Amniotic stem cell (primary cell): Measurements from ENCODE around the gene HOPX.
"Not testable (repeated sequence)": the region's sequence is repeated elsewhere in the genome, so short reads cannot be mapped to it uniquely, and the experiment has no call there.

ENCODE experiments used
- DNase-seq: peaks from one replicate; lab custom pipeline; 2025; lab: John Stamatoyannopoulos, UW

Gene HOPX

GRCh38 chr4:56626963-56627362, 54.1 kb downstream of the HOPX start:
- no peak for DNase-seq

DNA sequence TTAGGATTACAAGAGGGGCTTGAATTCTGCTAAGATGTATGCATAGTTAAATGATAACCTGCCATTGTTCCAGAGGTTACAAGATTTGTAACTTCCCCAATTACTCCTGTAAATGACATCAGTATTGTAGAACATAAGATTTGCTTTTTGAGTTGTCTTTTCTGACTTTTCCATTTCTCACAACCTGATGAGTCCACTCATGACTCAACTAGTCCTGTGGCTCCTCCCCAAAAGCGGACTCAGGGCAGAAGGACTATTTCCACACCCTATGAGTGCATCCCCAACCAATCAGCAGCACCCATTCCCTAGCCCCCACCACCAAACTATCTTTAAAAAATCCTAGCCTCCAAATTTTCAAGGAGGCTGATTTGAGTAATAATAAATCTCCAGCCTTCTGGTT, 54.7 kb downstream of the HOPX start:
- no peak for DNase-seq

DNA sequence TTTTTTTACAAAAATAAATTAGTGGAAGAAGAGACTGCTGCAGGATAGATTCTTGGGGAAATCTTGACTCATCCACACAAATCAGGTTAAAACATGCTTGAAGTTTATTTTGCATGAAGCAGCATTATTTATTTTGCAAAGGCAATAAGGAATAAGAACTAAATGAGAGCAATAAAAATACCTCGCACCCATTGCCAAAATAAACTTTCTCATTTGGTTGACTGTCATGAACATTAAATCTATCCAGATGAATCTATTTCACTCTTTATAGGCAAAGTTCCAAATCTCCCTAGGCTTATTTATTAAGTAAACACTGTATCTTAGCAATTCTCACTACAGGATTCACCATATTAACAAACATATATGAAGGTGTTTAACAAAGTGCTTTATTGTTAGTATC, 58.9 kb downstream of the HOPX start:
- DNase-seq: no peak

DNA sequence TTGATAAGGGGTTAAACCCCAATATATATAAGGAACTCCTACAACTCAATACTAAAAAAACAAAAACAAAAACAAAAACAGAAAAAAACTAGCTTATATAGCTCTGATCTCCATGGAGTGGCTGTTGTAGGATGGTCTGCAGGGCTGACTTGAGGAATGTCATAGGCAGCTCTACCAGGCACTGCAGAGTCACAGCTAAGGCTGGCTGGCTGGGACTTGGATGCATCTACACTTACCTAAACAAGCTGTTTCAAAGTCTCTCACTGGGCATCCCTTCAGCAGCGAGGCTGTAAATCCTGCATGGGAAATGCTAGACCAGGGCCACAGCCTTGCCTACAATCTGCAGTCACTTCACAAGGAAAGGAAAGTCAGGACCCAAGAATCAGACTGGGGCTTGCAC, 61.3 kb downstream of the HOPX start:
- DNase-seq: no peak

GRCh38 chr4:56619160-56619559, 61.9 kb downstream of the HOPX start:
- DNase-seq: no peak

- no peak for DNase-seq
Measured at GRCh38 chr4:56618734-56619133, 62.4 kb downstream of the HOPX start.

- no peak for DNase-seq
Measured at GRCh38 chr4:56613101-56613862, 67.8 kb downstream of the HOPX start.

DNA sequence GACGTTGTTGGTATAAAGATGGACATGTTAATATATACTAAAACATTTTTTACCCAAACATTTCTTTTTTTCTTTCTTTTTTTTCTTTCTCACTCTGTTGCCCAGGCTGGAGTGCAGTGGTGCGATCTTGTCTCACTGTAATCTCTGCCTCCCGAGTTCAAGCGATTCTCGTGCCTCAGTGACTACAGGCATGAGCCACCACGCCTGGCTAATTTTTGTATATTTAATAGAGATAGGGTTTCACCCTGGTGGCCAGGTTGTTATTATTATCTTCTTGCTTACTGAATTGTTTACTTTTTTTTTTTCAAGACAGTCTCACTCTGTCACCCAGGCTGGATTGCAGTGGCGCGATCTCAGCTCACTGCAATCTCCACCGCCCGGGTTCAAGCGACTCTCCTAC, 68.8 kb downstream of the HOPX start:
- DNase-seq: no peak

GRCh38 chr4:56611501-56611900, 69.6 kb downstream of the HOPX start:
- DNase-seq: no peak

GRCh38 chr4:56610170-56610569, 70.9 kb downstream of the HOPX start:
- not testable (repeated sequence) for DNase-seq

- no peak for DNase-seq
Measured at GRCh38 chr4:56607926-56608325, 73.2 kb downstream of the HOPX start.

DNA sequence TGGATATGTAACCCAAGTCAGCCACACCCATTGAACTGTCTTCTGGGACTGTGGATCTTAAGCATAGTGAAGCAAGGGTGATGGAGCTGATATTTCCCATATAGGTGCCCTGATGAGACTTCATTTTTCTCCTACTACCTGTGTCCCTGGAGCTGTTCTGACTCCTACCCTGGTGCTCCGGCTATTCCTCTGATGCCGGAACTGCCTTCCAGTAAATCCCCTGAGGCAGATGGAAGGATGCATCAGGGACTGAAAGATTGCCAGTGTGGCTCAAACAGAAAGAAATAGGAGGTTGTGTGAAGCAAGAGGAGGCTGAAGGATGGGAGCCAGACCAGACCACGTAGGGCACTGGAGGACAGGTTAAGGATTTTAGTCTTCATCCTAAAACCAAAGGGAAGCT, 74.7 kb downstream of the HOPX start:
- DNase-seq: no peak

GRCh38 chr4:56605464-56605863, 75.6 kb downstream of the HOPX start:
- DNase-seq: not testable (repeated sequence)

DNA sequence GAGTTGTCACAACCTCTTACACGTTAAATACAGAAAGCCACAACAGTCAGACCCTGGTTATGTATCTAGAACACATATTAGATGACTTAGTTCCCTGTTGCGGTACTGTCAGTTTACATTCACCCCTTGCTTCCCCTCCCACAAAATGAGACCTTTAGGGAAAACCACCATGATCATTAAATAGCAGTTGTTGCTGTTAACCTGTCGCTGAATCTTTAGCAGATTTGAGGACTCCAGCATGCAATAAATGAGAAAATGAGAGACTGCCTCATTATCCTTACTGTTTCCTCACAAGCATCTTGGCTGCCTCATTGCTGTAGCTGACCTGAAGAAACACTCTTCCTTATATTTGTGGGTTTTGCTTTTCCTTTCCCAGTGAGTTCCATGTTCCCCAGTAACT, 77.8 kb downstream of the HOPX start:
- no peak for DNase-seq
